HEK293 (cell line): Measurements from ENCODE around the gene ZCWPW1.

Source experiments
- TF ChIP-seq, protein P1 (sequence below): fragments of 450-650 bp; formaldehyde crosslinking; optimal IDR thresholded peaks from 2 replicates; pipeline ENCODE3; 2016; ENCODE audit warnings: missing biosample characterization, mild to moderate bottlenecking, missing genetic modification characterization
- TF ChIP-seq, protein P2 (sequence below): fragments of 450-650 bp; formaldehyde crosslinking; IDR thresholded peaks from 2 replicates; pipeline ENCODE4 v1.5.1; 2016; ENCODE audit warnings: missing biosample characterization, missing genetic modification characterization
- TF ChIP-seq, protein P3 (sequence below): fragments of 450-650 bp; IDR thresholded peaks from 2 replicates; pipeline ENCODE4 v1.5.1; 2018; ENCODE audit warnings: missing biosample characterization, missing genetic modification characterization

DNA sequence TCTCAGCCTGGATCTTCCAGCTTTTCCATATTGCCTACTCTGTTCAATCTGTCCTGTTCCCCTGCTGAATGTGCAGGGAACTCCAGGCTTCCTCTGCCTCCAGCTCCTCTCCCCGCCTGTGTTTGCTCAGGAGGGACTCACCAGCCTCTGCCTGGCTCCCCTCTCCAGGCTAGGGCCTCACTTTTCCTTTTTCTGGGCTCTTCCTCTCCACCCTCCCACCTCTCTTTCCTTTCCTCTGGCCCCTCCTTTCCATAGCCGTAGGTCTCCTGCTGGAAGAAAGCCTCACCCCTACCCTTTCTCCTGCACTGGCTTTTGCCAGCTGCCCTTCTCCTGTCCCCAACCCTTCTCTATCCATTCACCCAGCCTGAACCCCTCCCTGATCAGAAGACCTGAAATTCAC, 30.3 kb downstream of the ZCWPW1 start:
- TF ChIP-seq, protein P1, sequence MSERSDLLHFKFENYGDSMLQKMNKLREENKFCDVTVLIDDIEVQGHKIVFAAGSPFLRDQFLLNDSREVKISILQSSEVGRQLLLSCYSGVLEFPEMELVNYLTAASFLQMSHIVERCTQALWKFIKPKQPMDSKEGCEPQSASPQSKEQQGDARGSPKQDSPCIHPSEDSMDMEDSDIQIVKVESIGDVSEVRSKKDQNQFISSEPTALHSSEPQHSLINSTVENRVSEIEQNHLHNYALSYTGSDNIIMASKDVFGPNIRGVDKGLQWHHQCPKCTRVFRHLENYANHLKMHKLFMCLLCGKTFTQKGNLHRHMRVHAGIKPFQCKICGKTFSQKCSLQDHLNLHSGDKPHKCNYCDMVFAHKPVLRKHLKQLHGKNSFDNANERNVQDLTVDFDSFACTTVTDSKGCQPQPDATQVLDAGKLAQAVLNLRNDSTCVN: no peak
- TF ChIP-seq, protein P2, sequence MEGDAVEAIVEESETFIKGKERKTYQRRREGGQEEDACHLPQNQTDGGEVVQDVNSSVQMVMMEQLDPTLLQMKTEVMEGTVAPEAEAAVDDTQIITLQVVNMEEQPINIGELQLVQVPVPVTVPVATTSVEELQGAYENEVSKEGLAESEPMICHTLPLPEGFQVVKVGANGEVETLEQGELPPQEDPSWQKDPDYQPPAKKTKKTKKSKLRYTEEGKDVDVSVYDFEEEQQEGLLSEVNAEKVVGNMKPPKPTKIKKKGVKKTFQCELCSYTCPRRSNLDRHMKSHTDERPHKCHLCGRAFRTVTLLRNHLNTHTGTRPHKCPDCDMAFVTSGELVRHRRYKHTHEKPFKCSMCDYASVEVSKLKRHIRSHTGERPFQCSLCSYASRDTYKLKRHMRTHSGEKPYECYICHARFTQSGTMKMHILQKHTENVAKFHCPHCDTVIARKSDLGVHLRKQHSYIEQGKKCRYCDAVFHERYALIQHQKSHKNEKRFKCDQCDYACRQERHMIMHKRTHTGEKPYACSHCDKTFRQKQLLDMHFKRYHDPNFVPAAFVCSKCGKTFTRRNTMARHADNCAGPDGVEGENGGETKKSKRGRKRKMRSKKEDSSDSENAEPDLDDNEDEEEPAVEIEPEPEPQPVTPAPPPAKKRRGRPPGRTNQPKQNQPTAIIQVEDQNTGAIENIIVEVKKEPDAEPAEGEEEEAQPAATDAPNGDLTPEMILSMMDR: no peak
- TF ChIP-seq, protein P3, sequence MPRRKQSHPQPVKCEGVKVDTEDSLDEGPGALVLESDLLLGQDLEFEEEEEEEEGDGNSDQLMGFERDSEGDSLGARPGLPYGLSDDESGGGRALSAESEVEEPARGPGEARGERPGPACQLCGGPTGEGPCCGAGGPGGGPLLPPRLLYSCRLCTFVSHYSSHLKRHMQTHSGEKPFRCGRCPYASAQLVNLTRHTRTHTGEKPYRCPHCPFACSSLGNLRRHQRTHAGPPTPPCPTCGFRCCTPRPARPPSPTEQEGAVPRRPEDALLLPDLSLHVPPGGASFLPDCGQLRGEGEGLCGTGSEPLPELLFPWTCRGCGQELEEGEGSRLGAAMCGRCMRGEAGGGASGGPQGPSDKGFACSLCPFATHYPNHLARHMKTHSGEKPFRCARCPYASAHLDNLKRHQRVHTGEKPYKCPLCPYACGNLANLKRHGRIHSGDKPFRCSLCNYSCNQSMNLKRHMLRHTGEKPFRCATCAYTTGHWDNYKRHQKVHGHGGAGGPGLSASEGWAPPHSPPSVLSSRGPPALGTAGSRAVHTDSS: no peak
